OCI-M1 (cell line): Measurements from ENCODE around the gene SINHCAF.
"Not testable (repeated sequence)": the region's sequence is repeated elsewhere in the genome, so short reads cannot be mapped to it uniquely, and the experiment has no call there.

Experiments
- DNase-seq: peaks from one replicate; lab custom pipeline; 2025; lab: John Stamatoyannopoulos, UW

SINHCAF gene

GRCh38 chr12:31308116-31308515 is 17.8 kb downstream of the SINHCAF start:
- DNase-seq: no peak

- peak; percentile 50 for DNase-seq
Observed at GRCh38 chr12:31306866-31307265, 19.1 kb downstream of the SINHCAF start.

GRCh38 chr12:31303466-31303865 is 22.5 kb downstream of the SINHCAF start:
- DNase-seq: no peak

GRCh38 chr12:31301311-31301710 is 24.6 kb downstream of the SINHCAF start:
- no peak for DNase-seq

- DNase-seq: no peak
Observed at GRCh38 chr12:31300783-31301182, 25.2 kb downstream of the SINHCAF start.

GRCh38 chr12:31300341-31300740 is 25.6 kb downstream of the SINHCAF start:
- peak; percentile 25 for DNase-seq

GRCh38 chr12:31298922-31299321 is 27.0 kb downstream of the SINHCAF start:
- DNase-seq: no peak

- DNase-seq: no peak
Observed at GRCh38 chr12:31298515-31298910, 27.4 kb downstream of the SINHCAF start.

GRCh38 chr12:31297572-31298514 is 28.1 kb downstream of the SINHCAF start:
- no peak for DNase-seq

- no peak for DNase-seq
Observed at GRCh38 chr12:31289441-31289840, 36.5 kb downstream of the SINHCAF start.

- DNase-seq: no peak
Observed at GRCh38 chr12:31288381-31288780, 37.6 kb downstream of the SINHCAF start.

GRCh38 chr12:31280183-31280582 is 45.8 kb downstream of the SINHCAF start:
- DNase-seq: no peak

- no peak for DNase-seq
Observed at GRCh38 chr12:31279390-31279924, 46.5 kb downstream of the SINHCAF start.

GRCh38 chr12:31278832-31279231 is 47.1 kb downstream of the SINHCAF start:
- no peak for DNase-seq

GRCh38 chr12:31278424-31278823 is 47.5 kb downstream of the SINHCAF start:
- DNase-seq: no peak

GRCh38 chr12:31277081-31277480 is 48.9 kb downstream of the SINHCAF start:
- DNase-seq: no peak

GRCh38 chr12:31275491-31275890 is 50.5 kb downstream of the SINHCAF start:
- no peak for DNase-seq

GRCh38 chr12:31274520-31275300 is 51.2 kb downstream of the SINHCAF start:
- DNase-seq: no peak

- DNase-seq: not testable (repeated sequence)
Observed at GRCh38 chr12:31273794-31274193, 52.2 kb downstream of the SINHCAF start.

GRCh38 chr12:31272607-31273225 is 53.2 kb downstream of the SINHCAF start:
- no peak for DNase-seq

- DNase-seq: no peak
Observed at GRCh38 chr12:31267966-31268365, 58.0 kb downstream of the SINHCAF start.

- no peak for DNase-seq
Observed at GRCh38 chr12:31265722-31266121, 60.2 kb downstream of the SINHCAF start.
